OCI-LY7 (cell line): ENCODE data around the gene AFF3. TPM values are rescaled to one million over a fixed set of nuclear protein-coding genes. Genes with fewer than 3 reads are reported as not detected.

Source experiments
- BruUV-seq: library from RNA; stranded (reverse); fragments of 400-500 nt; replicated peaks from 2 replicates; lab custom pipeline; 2021; lab: Mats Ljungman, UMichigan
- CTCF ChIA-PET: fragments of 300-600 bp; sonication (Branson Sonifier 250); formaldehyde crosslinking; loops from one replicate; lab custom pipeline; 2022; ENCODE audit warnings: antibody characterized with exemption; ENCODE audit not compliant: unreplicated experiment; lab: Charles Lee
- POLR2A ChIA-PET: fragments of 300-600 bp; sonication (Branson Sonifier 250); formaldehyde crosslinking; loops from one replicate; lab custom pipeline; 2022; ENCODE audit warnings: antibody characterized with exemption; lab: Charles Lee
- DNase-seq: peaks from one replicate; pipeline ENCODE4 v3.0.0-alpha.2; 2015; ENCODE audit warnings: low spot score
- H2AFZ ChIP-seq: fragments of 200-600 bp; sonication (generic), shearing (Covaris generic); 2 replicates; pipeline ENCODE4 v1.6.1; 2014; ENCODE audit warnings: mild to moderate bottlenecking, antibody characterized with exemption, low read length, moderate library complexity
- H3K27ac ChIP-seq: fragments of 200-600 bp; sonication (generic); 2 replicates; pipeline ENCODE4 v1.5.1; 2014; ENCODE audit warnings: mixed run types, low read depth, mild to moderate bottlenecking, moderate library complexity, low read length, inconsistent platforms; ENCODE audit not compliant: poor library complexity, severe bottlenecking
- H3K36me3 ChIP-seq: fragments of 200-600 bp; sonication (generic); 2 replicates; pipeline ENCODE4 v1.6.1; 2014; ENCODE audit warnings: mild to moderate bottlenecking, antibody characterized with exemption, low read length, moderate library complexity, mixed read lengths; ENCODE audit not compliant: insufficient read depth
- H3K4me1 ChIP-seq: fragments of 200-600 bp; sonication (generic); 2 replicates; pipeline ENCODE4 v1.5.1; 2014; ENCODE audit warnings: mild to moderate bottlenecking, low read length; ENCODE audit not compliant: insufficient read depth, poor library complexity, severe bottlenecking
- H3K4me2 ChIP-seq: fragments of 200-600 bp; sonication (generic); 2 replicates; pipeline ENCODE4 v1.6.1; 2014; ENCODE audit warnings: mild to moderate bottlenecking, low read length
- H3K4me3 ChIP-seq: fragments of 200-600 bp; sonication (generic); 2 replicates; pipeline ENCODE4 v1.5.1; 2014; ENCODE audit warnings: mild to moderate bottlenecking, low read depth, low read length; ENCODE audit not compliant: poor library complexity, severe bottlenecking
- H3K79me2 ChIP-seq: fragments of 200-600 bp; sonication (generic); 2 replicates; pipeline ENCODE4 v1.6.1; 2016; ENCODE audit warnings: low read depth, mild to moderate bottlenecking, low read length, moderate library complexity, mixed read lengths; ENCODE audit not compliant: insufficient read depth
- H3K9me2 ChIP-seq: fragments of 200-600 bp; sonication (generic); 2 replicates; pipeline ENCODE4 v1.6.1; 2016; ENCODE audit warnings: mild to moderate bottlenecking, low read length, mixed read lengths; ENCODE audit not compliant: insufficient read depth
- H3K9me3 ChIP-seq: fragments of 200-600 bp; sonication (generic); 2 replicates; pipeline ENCODE4 v1.6.1; 2014; ENCODE audit warnings: mild to moderate bottlenecking, mixed run types, low read length, mixed read lengths
- H4K20me1 ChIP-seq: fragments of 200-600 bp; sonication (generic); 2 replicates; pipeline ENCODE4 v1.6.1; 2014; ENCODE audit warnings: mild to moderate bottlenecking, antibody characterized with exemption, low read length, moderate library complexity, mixed read lengths; ENCODE audit not compliant: insufficient read depth
- EZH2phosphoT487 ChIP-seq: fragments of 200-600 bp; sonication (generic); IDR thresholded peaks from 2 replicates; pipeline ENCODE4 v1.6.1; 2018; ENCODE audit warnings: low read depth, borderline replicate concordance, mild to moderate bottlenecking, mixed run types, antibody characterized with exemption, low read length, moderate library complexity, mixed read lengths
- intact Hi-C: fragments of 100-400 bp; cut with micrococcal nuclease; formaldehyde crosslinking; loops from one replicate; pipeline ENCODE4 v1.10.0; 2022; ENCODE audit not compliant: unreplicated experiment
- total RNA-seq, 2 experiments: library from RNA; depleted of rRNA in 1 of 2; stranded (reverse); fragments of >200 nt in 1 of 2; shearing (Covaris generic) in 1 of 2; gene quantifications; 2 replicates each; pipeline ENCODE4 v1.2.3, GENCODE V29; 2014 to 2022
- TF ChIP-seq, protein P1 (sequence below): fragments of 200-600 bp; sonication (generic); conservative IDR thresholded peaks from 2 replicates; pipeline ENCODE4 v1.5.1; 2014; ENCODE audit warnings: mild to moderate bottlenecking, antibody characterized with exemption, low read length, moderate library complexity, mixed read lengths

Gene AFF3
- total RNA-seq, 2 experiments from 2014 or later: 131 to 133 TPM

DNA sequence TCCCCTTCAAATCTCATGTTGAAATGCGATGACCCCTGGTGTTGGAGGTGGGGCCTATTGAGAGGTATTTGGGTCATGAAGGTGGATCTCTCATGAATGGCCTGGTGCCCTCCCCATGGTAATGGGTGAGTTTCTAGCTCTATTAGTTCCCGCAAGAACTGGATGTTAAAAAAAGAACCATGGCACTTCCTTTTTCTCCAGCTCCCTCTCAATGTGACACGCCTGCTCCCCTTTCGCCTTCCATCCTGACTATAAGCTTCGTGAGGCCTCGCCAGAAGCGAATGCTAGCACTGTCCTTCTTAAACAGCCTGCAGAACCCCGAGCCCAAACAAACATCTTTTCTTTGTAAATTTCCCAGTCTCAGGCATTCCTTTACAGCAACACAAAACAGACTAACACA, 349.4 kb downstream of the AFF3 start:
- BruUV-seq: no TSS peak
- no peaks in the 10 kb centered on the region for H4K20me1 ChIP-seq
- intact Hi-C loops: no loop called here
- no peak overlapping the region for H3K27ac ChIP-seq
- H3K79me2 ChIP-seq: no peaks in the 10 kb centered on the region
- CTCF ChIA-PET: no interaction called here
- H3K9me3 ChIP-seq: peaks cover 23% of the 10 kb centered on the region; the same call in 1 of the 2 replicates
- TF ChIP-seq EZH2phosphoT487: no peak
- TF ChIP-seq, protein P1, sequence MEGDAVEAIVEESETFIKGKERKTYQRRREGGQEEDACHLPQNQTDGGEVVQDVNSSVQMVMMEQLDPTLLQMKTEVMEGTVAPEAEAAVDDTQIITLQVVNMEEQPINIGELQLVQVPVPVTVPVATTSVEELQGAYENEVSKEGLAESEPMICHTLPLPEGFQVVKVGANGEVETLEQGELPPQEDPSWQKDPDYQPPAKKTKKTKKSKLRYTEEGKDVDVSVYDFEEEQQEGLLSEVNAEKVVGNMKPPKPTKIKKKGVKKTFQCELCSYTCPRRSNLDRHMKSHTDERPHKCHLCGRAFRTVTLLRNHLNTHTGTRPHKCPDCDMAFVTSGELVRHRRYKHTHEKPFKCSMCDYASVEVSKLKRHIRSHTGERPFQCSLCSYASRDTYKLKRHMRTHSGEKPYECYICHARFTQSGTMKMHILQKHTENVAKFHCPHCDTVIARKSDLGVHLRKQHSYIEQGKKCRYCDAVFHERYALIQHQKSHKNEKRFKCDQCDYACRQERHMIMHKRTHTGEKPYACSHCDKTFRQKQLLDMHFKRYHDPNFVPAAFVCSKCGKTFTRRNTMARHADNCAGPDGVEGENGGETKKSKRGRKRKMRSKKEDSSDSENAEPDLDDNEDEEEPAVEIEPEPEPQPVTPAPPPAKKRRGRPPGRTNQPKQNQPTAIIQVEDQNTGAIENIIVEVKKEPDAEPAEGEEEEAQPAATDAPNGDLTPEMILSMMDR: no peak
- no peak overlapping the region for H3K4me3 ChIP-seq
- POLR2A ChIA-PET: interaction anchor here (0.8 to 1.0 kb wide), 2 partner anchors 16 kb away, joined by 3 to 4 read pairs; no protein-coding TSS in a partner anchor
- DNase-seq: no peak
- H3K9me2 ChIP-seq: no peaks in the 10 kb centered on the region
- H2AFZ ChIP-seq: no peak overlapping the region
- H3K4me2 ChIP-seq: no peak overlapping the region
- peaks cover 27% of the 10 kb centered on the region for H3K36me3 ChIP-seq
- no peaks in the 10 kb centered on the region for H3K4me1 ChIP-seq

DNA sequence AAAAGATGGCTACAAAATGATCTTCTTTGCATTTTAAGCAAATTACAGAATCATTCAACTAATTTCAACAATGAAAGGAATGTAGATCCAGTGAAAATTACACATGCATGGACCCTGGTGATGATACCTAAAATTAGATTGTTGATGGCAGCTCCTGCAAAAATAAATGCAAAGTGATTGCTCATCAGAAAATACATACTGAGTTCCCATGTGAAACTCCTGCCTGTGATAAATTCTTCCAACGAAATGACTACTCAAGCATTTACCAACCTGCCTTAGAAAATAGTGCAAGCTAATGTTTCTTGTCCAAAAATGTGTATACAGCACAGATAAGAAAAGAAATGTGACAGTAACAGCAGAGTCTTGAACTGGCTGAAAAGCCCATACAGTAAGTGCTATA, 352.5 kb downstream of the AFF3 start:
- no peak overlapping the region for H2AFZ ChIP-seq
- intact Hi-C loops: no loop called here
- no peak overlapping the region for H3K27ac ChIP-seq
- ChIA-PET CTCF (no interaction called here), POLR2A (interaction anchor here (1.1 kb wide), 1 partner anchor 34 kb away, joined by 5 read pairs; no protein-coding TSS in a partner anchor)
- H3K4me2 ChIP-seq: no peak overlapping the region
- no TSS peak for BruUV-seq
- no peaks in the 10 kb centered on the region for H3K9me2 ChIP-seq
- no peaks in the 10 kb centered on the region for H3K4me1 ChIP-seq
- H3K9me3 ChIP-seq: no peaks in the 10 kb centered on the region
- H3K36me3 ChIP-seq: peaks cover under 1% of the 10 kb centered on the region; the same call in 1 of the 2 replicates
- no peaks in the 10 kb centered on the region for H4K20me1 ChIP-seq
- no peaks in the 10 kb centered on the region for H3K79me2 ChIP-seq
- no peak overlapping the region for H3K4me3 ChIP-seq
- TF ChIP-seq, protein P1: no peak
- no peak for TF ChIP-seq EZH2phosphoT487
- no peak for DNase-seq

DNA sequence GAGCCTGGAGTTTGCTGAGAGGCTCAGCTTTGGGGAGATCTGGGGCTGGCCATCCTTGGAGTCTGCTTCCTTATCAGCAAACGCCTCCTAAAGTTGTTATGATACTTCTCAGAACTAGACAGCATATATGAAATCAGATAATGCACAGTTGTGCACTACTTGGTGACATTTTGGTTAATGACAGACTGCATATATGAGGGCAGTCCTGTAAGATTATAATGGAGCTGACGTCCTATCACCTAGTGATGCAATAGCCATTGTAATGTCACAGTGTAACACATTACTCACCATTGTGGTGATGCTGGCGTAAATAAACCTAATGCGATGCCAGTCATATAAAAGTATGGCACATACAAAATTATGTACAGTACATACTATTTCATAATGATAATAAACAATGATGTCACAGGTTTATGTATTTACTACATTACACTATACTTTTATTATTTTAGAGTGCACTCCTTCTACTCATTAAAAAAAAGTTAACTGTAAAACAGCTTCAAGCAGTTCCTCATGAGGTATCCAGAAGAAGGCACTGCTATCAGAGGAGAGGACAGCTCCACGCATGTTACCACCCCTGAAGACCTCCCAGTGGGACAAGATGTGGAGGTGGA, 354.5 kb downstream of the AFF3 start:
- H3K36me3 ChIP-seq: peaks cover 4% of the 10 kb centered on the region; the same call in 1 of the 2 replicates
- no TSS peak for BruUV-seq
- H3K79me2 ChIP-seq: no peaks in the 10 kb centered on the region
- DNase-seq: no peak
- no peak overlapping the region for H3K27ac ChIP-seq
- H3K4me3 ChIP-seq: no peak overlapping the region
- H4K20me1 ChIP-seq: peaks cover 6% of the 10 kb centered on the region; the same call in 1 of the 2 replicates
- no peaks in the 10 kb centered on the region for H3K9me2 ChIP-seq
- TF ChIP-seq EZH2phosphoT487: no peak
- TF ChIP-seq, protein P1: no peak
- H3K9me3 ChIP-seq: no peaks in the 10 kb centered on the region
- H3K4me2 ChIP-seq: no peak overlapping the region
- no peak overlapping the region for H2AFZ ChIP-seq
- POLR2A ChIA-PET: interaction anchor here (0.6 kb wide), 2 partner anchors 224 to 1521 kb away, joined by 4 to 5 read pairs; no protein-coding TSS in a partner anchor
- no peaks in the 10 kb centered on the region for H3K4me1 ChIP-seq
- CTCF ChIA-PET: no interaction called here
- intact Hi-C loops: no loop called here
